Measurements from ENCODE around the gene KRT28.

- TF ChIP-seq CTCF (conservative IDR thresholded peaks at IDR 0.05; ENCODE audit: low read length) (no peak), EZH2phosphoT487 (IDR thresholded peaks at IDR 0.05; ENCODE audit: borderline replicate concordance) (no peak)
Observed at GRCh38 chr17:40777459-40777858, 22.3 kb downstream of the KRT28 start.
